ENCODE data around the gene LRMDA. TPM values are rescaled to one million over a fixed set of nuclear protein-coding genes. Genes with fewer than 3 reads are reported as not detected.

The LRMDA gene
- polyA plus RNA-seq, 3 donors = 39.8 to 59.6 (median 56.4) TPM

- H3K79me2 ChIP-seq (ENCODE audit: insufficient read depth, low read length) = peaks cover 7% of the 10 kb centered on the region
- no CpG with 5 or more reads among the region's 2 CpGs for WGBS (ENCODE audit: insufficient coverage)
- Mint-ChIP-seq H3K4me1 (peaks cover 2% of the 10 kb centered on the region), H3K4me3 (no peak overlapping the region), H3K36me3 (peaks cover 11 to 12% of the 10 kb centered on the region in 2 donors), H3K9me3 (no peaks in the 10 kb centered on the region), H3K27me3 (ENCODE audit: low read depth in 3 of 3) (no peaks in the 10 kb centered on the region), H3K27ac (no peak overlapping the region)
- H3K4me1 ChIP-seq (ENCODE audit: control insufficient read depth in 1 of 2, insufficient read depth in 2 of 2, low read length in 2 of 2) = no peaks in the 10 kb centered on the region
- no peak for DNase-seq
- H2AFZ ChIP-seq (ENCODE audit: insufficient read depth, low read depth, low read length, poor library complexity, severe bottlenecking) = no peak overlapping the region
- no peaks in the 10 kb centered on the region for H3K36me3 ChIP-seq (replicated peaks in 1 of 2; ENCODE audit: control insufficient read depth in 1 of 2, insufficient read depth in 2 of 2, low read length in 2 of 2)
- H3K4me2 ChIP-seq (replicated peaks; ENCODE audit: extremely low read depth, low read length, poor library complexity, severe bottlenecking) = no peak overlapping the region
- no peak overlapping the region for H3K4me3 ChIP-seq (replicated peaks in 1 of 3; ENCODE audit: low read depth in 2 of 3, low read length in 3 of 3)
- no peaks in the 10 kb centered on the region for H3K27me3 ChIP-seq (ENCODE audit: control insufficient read depth in 2 of 2, insufficient read depth in 2 of 2, low read length in 2 of 2)
- H3K27ac ChIP-seq (ENCODE audit: low read depth in 1 of 2, low read length in 2 of 2) = no peak overlapping the region
- intact Hi-C loops (cut with micrococcal nuclease) = no loop called here
- H4K20me1 ChIP-seq (ENCODE audit: insufficient read depth, low read length) = peaks cover 15% of the 10 kb centered on the region
- H3K9me3 ChIP-seq (replicated peaks in 1 of 2; ENCODE audit: control insufficient read depth in 1 of 2, insufficient read depth in 1 of 2, low read length in 2 of 2) = no peaks in the 10 kb centered on the region
- no peak overlapping the region for H3K9ac ChIP-seq (ENCODE audit: insufficient read depth, low read length, poor library complexity, severe bottlenecking)
- no peak for TF ChIP-seq CTCF (IDR thresholded peaks at IDR 0.05)
Observed at GRCh38 chr10:75634947-75635346, 203.5 kb downstream of the LRMDA start.

- H4K20me1 ChIP-seq (ENCODE audit: insufficient read depth, low read length) = peaks cover 7% of the 10 kb centered on the region
- no peak overlapping the region for H3K9ac ChIP-seq (ENCODE audit: insufficient read depth, low read length, poor library complexity, severe bottlenecking)
- H3K4me1 ChIP-seq (ENCODE audit: control insufficient read depth in 1 of 2, insufficient read depth in 2 of 2, low read length in 2 of 2) = no peaks in the 10 kb centered on the region
- H3K4me3 ChIP-seq (replicated peaks in 1 of 3; ENCODE audit: low read depth in 2 of 3, low read length in 3 of 3) = no peak overlapping the region
- no peaks in the 10 kb centered on the region for H3K9me3 ChIP-seq (replicated peaks in 1 of 2; ENCODE audit: control insufficient read depth in 1 of 2, insufficient read depth in 1 of 2, low read length in 2 of 2)
- no peak overlapping the region for H3K27ac ChIP-seq (ENCODE audit: low read depth in 1 of 2, low read length in 2 of 2)
- WGBS (ENCODE audit: insufficient coverage) = 100% methylated on average over 1 of the region's 2 CpGs
- Mint-ChIP-seq H3K27ac (no peak overlapping the region), H3K36me3 (peaks cover 2 to 14% of the 10 kb centered on the region in 2 donors), H3K27me3 (ENCODE audit: low read depth in 3 of 3) (no peaks in the 10 kb centered on the region), H3K9me3 (no peaks in the 10 kb centered on the region), H3K4me3 (no peak overlapping the region), H3K4me1 (peaks cover 2% of the 10 kb centered on the region)
- no peak for TF ChIP-seq CTCF (IDR thresholded peaks at IDR 0.05)
- peaks cover 19% of the 10 kb centered on the region for H3K79me2 ChIP-seq (ENCODE audit: insufficient read depth, low read length)
- intact Hi-C loops (cut with micrococcal nuclease) = no loop called here
- no peak overlapping the region for H3K4me2 ChIP-seq (replicated peaks; ENCODE audit: extremely low read depth, low read length, poor library complexity, severe bottlenecking)
- H3K36me3 ChIP-seq (replicated peaks in 1 of 2; ENCODE audit: control insufficient read depth in 1 of 2, insufficient read depth in 2 of 2, low read length in 2 of 2) = no peaks in the 10 kb centered on the region
- no peak overlapping the region for H2AFZ ChIP-seq (ENCODE audit: insufficient read depth, low read depth, low read length, poor library complexity, severe bottlenecking)
- no peak for DNase-seq
- no peaks in the 10 kb centered on the region for H3K27me3 ChIP-seq (ENCODE audit: control insufficient read depth in 2 of 2, insufficient read depth in 2 of 2, low read length in 2 of 2)
Observed at GRCh38 chr10:75638752-75639151, 207.3 kb downstream of the LRMDA start.

Data from CD14-positive monocyte (primary cell).